PC-9 (cell line): Measurements from ENCODE around the gene MAGI1. TPM values are rescaled to one million over a fixed set of nuclear protein-coding genes. Genes with fewer than 3 reads are reported as not detected.

ENCODE experiments used
- BruUV-seq: library from RNA; stranded (reverse); fragments of 400-500 nt; replicated peaks from 2 replicates; lab custom pipeline; 2021; lab: Mats Ljungman, UMichigan
- CTCF ChIA-PET: fragments of 300-600 bp; sonication (Branson Sonifier 250); formaldehyde crosslinking; loops from one replicate; lab custom pipeline; 2022; ENCODE audit warnings: antibody characterized with exemption; lab: Charles Lee
- POLR2A ChIA-PET: fragments of 300-600 bp; sonication (Branson Sonifier 250); formaldehyde crosslinking; loops from one replicate; lab custom pipeline; 2022; ENCODE audit warnings: antibody characterized with exemption; ENCODE audit not compliant: unreplicated experiment; lab: Charles Lee
- DNase-seq, 2 experiments: peaks; one replicate each; pipeline versions ENCODE4 v3.0.0 to v3.0.0-alpha.2; 2015 to 2022; ENCODE audit warnings: mixed read lengths in 1 of 2
- H2AFZ ChIP-seq: fragments of 200-600 bp; sonication (generic); 2 replicates; pipeline ENCODE4 v1.8.1; 2017; ENCODE audit warnings: antibody characterized with exemption
- H3F3A ChIP-seq: fragments of 200-600 bp; sonication (generic); 2 replicates; pipeline ENCODE4 v1.8.1; 2017; ENCODE audit warnings: antibody characterized with exemption, mild to moderate bottlenecking, low read depth; ENCODE audit not compliant: insufficient read depth
- H3K27ac ChIP-seq: fragments of 200-600 bp; sonication (generic); 2 replicates; pipeline ENCODE4 v1.6.1; 2016; ENCODE audit warnings: mixed run types
- H3K27me3 ChIP-seq: fragments of 200-600 bp; sonication (generic); 2 replicates; pipeline ENCODE4 v1.6.1; 2016; ENCODE audit warnings: low read depth, mixed run types; ENCODE audit not compliant: insufficient read depth
- H3K36me3 ChIP-seq: fragments of 200-600 bp; sonication (generic); 2 replicates; pipeline ENCODE4 v1.6.1; 2016; ENCODE audit warnings: low read depth, mixed run types
- H3K4me1 ChIP-seq: fragments of 200-600 bp; sonication (generic); replicated peaks from 2 replicates; pipeline ENCODE4 v1.6.1; 2016; ENCODE audit warnings: mixed run types; ENCODE audit not compliant: insufficient read depth
- H3K4me2 ChIP-seq: fragments of 200-600 bp; sonication (generic); 2 replicates; pipeline ENCODE4 v1.6.1; 2017; ENCODE audit warnings: mixed run types
- H3K4me3 ChIP-seq: fragments of 200-600 bp; sonication (generic); 2 replicates; pipeline ENCODE4 v1.6.1; 2016; ENCODE audit warnings: mixed run types
- H3K79me2 ChIP-seq: fragments of 200-600 bp; sonication (generic); 2 replicates; pipeline ENCODE4 v1.6.1; 2017; ENCODE audit warnings: low read depth, mixed run types
- H3K9me2 ChIP-seq: fragments of 200-600 bp; sonication (generic); 2 replicates; pipeline ENCODE4 v1.8.1; 2017; ENCODE audit warnings: mild to moderate bottlenecking; ENCODE audit not compliant: insufficient read depth
- H3K9me3 ChIP-seq: fragments of 200-600 bp; sonication (generic); 2 replicates; pipeline ENCODE4 v1.8.1; 2016; ENCODE audit warnings: low read depth; ENCODE audit not compliant: insufficient read depth
- H4K20me1 ChIP-seq: fragments of 200-600 bp; sonication (generic); 2 replicates; pipeline ENCODE4 v1.8.1; 2017; ENCODE audit not compliant: insufficient read depth
- CTCF ChIP-seq: fragments of 200-600 bp; sonication (generic); conservative IDR thresholded peaks from 2 replicates; pipeline ENCODE4 v1.6.1; 2017; ENCODE audit warnings: mixed run types, antibody characterized with exemption, mild to moderate bottlenecking, moderate library complexity
- EZH2 ChIP-seq: fragments of 200-600 bp; sonication (generic); IDR thresholded peaks from 2 replicates; pipeline ENCODE4 v1.8.0; 2017; ENCODE audit warnings: antibody characterized with exemption, low read depth
- intact Hi-C: fragments of 100-400 bp; cut with micrococcal nuclease; formaldehyde crosslinking; loops from one replicate; pipeline ENCODE4 v1.10.0; 2022; ENCODE audit not compliant: unreplicated experiment
- total RNA-seq: library from RNA; stranded (reverse); gene quantifications from 2 replicates; pipeline ENCODE4 v1.2.3, GENCODE V29; 2021

The MAGI1 gene
- total RNA-seq, 1 experiment from 2014 or later, result 23.3 TPM

- Histone ChIP-seq H2AFZ (no peak overlapping the region), H3K79me2 (peaks cover 11% of the 10 kb centered on the region), H3K4me2 (no peak overlapping the region), H3K9me2 (no peaks in the 10 kb centered on the region), H3K9me3 (no peaks in the 10 kb centered on the region), H3K4me3 (no peak overlapping the region), H4K20me1 (no peaks in the 10 kb centered on the region), H3K36me3 (no peaks in the 10 kb centered on the region), H3F3A (peaks cover 5% of the 10 kb centered on the region), H3K27ac (no peak overlapping the region), H3K27me3 (no peaks in the 10 kb centered on the region), H3K4me1 (peaks cover 15% of the 10 kb centered on the region)
- intact Hi-C loops, result no loop called here
- no TSS peak for BruUV-seq
- POLR2A ChIA-PET, result no interaction called here
- DNase-seq, result no peak
- no peak for TF ChIP-seq EZH2
- TF ChIP-seq CTCF, result no peak
- CTCF ChIA-PET, result interaction anchor here (0.6 kb wide), 1 partner anchor 175 kb away, joined by 5 read pairs; no protein-coding TSS in a partner anchor
Measured at GRCh38 chr3:65925254-65925954, 113.3 kb downstream of the MAGI1 start.

GRCh38 chr3:65924762-65925161 is 114.0 kb downstream of the MAGI1 start:
- no peak overlapping the region for H3K4me2 ChIP-seq
- DNase-seq, result no peak
- H3K4me3 ChIP-seq, result no peak overlapping the region
- peaks cover 15% of the 10 kb centered on the region for H3K4me1 ChIP-seq
- H3F3A ChIP-seq, result peaks cover 5% of the 10 kb centered on the region
- no peaks in the 10 kb centered on the region for H3K9me2 ChIP-seq
- CTCF ChIA-PET, result interaction anchor here (0.6 kb wide), 1 partner anchor 9 kb away, joined by 3 read pairs; no protein-coding TSS in a partner anchor
- BruUV-seq, result no TSS peak
- TF ChIP-seq EZH2, result no peak
- no peak for TF ChIP-seq CTCF
- intact Hi-C loops, result no loop called here
- H2AFZ ChIP-seq, result no peak overlapping the region
- H3K79me2 ChIP-seq, result peaks cover 11% of the 10 kb centered on the region
- H3K27me3 ChIP-seq, result no peaks in the 10 kb centered on the region
- POLR2A ChIA-PET, result no interaction called here
- no peaks in the 10 kb centered on the region for H3K36me3 ChIP-seq
- no peak overlapping the region for H3K27ac ChIP-seq
- no peaks in the 10 kb centered on the region for H3K9me3 ChIP-seq
- H4K20me1 ChIP-seq, result no peaks in the 10 kb centered on the region

GRCh38 chr3:65922441-65922840 is 116.3 kb downstream of the MAGI1 start:
- ChIA-PET CTCF (no interaction called here), POLR2A (interaction anchor here (0.6 kb wide), 1 partner anchor 99 kb away, joined by 14 read pairs; no protein-coding TSS in a partner anchor)
- Histone ChIP-seq H3K79me2 (peaks cover 12% of the 10 kb centered on the region), H3K36me3 (no peaks in the 10 kb centered on the region), H3K4me3 (no peak overlapping the region), H2AFZ (no peak overlapping the region), H3K4me1 (peaks cover 4% of the 10 kb centered on the region), H3K9me2 (no peaks in the 10 kb centered on the region), H3K9me3 (peaks cover 3% of the 10 kb centered on the region; the same call in 1 of the 2 replicates), H4K20me1 (no peaks in the 10 kb centered on the region), H3K4me2 (no peak overlapping the region), H3F3A (no peaks in the 10 kb centered on the region; the same call in 1 of the 2 replicates), H3K27ac (no peak overlapping the region), H3K27me3 (no peaks in the 10 kb centered on the region)
- no TSS peak for BruUV-seq
- TF ChIP-seq CTCF (no peak), EZH2 (no peak)
- intact Hi-C loops, result no loop called here
- no peak for DNase-seq
